Measurements from ENCODE around the gene CDKN1A.

- TF ChIP-seq POLR2A (IDR thresholded peaks at IDR 0.05): no peak
- TF ChIP-seq CTCF (IDR thresholded peaks at IDR 0.05): no peak
These were observed 39.2 kb upstream of the CDKN1A start for GRCh38 chr6:36639171-36639808.

Measured in heart left ventricle (tissue), 13 donors.